ENCODE results near the gene SV2C. TPM values are rescaled to one million over a fixed set of nuclear protein-coding genes. Genes with fewer than 3 reads are reported as not detected.
"Not testable (repeated sequence)": the region's sequence is repeated elsewhere in the genome, so short reads cannot be mapped to it uniquely, and the experiment has no call there.

The SV2C gene
- total RNA-seq, 2 donors from 2014 or later: not detected

- Histone ChIP-seq H3K27me3 (ENCODE audit: control insufficient read depth, insufficient read depth, low read length, poor library complexity, severe bottlenecking) (no peaks in the 10 kb centered on the region), H3K9ac (ENCODE audit: extremely low read depth, low read length, poor library complexity, severe bottlenecking) (no peak overlapping the region), H3K36me3 (ENCODE audit: control insufficient read depth, insufficient read depth, low read length) (no peaks in the 10 kb centered on the region), H3K9me3 (ENCODE audit: control insufficient read depth, low read length) (peaks cover 5% of the 10 kb centered on the region), H3K27ac (ENCODE audit: low read depth, low read length) (no peak overlapping the region), H3K4me1 (ENCODE audit: control insufficient read depth, insufficient read depth, low read length) (peaks cover 3% of the 10 kb centered on the region), H3K4me3 (ENCODE audit: low read length) (no peak overlapping the region)
- TF ChIP-seq CTCF (conservative IDR thresholded peaks at IDR 0.05): no peak
- Mint-ChIP-seq H3K36me3 (ENCODE audit: low read depth) (peaks cover 16% of the 10 kb centered on the region), H3K27ac (no peak overlapping the region), H3K4me3 (no peak overlapping the region), H3K4me1 (peaks cover 17% of the 10 kb centered on the region), H3K9me3 (peaks cover 2% of the 10 kb centered on the region), H3K27me3 (ENCODE audit: insufficient read depth) (no peaks in the 10 kb centered on the region)
- no peak for DNase-seq
- WGBS, 2 experiments (ENCODE audit: insufficient coverage in 1 of 2, insufficient read length in 1 of 2): 85 to 100% methylated on average over 1 to 4 of the region's 4 CpGs
Measured at GRCh38 chr5:76312783-76313182, 229.6 kb downstream of the SV2C start.

GRCh38 chr5:76314643-76315042 lies 231.5 kb downstream of the SV2C start:
- Histone ChIP-seq H3K4me3 (ENCODE audit: low read length) (no peak overlapping the region), H3K27ac (ENCODE audit: low read depth, low read length) (no peak overlapping the region), H3K36me3 (ENCODE audit: control insufficient read depth, insufficient read depth, low read length) (no peaks in the 10 kb centered on the region), H3K9ac (ENCODE audit: extremely low read depth, low read length, poor library complexity, severe bottlenecking) (no peak overlapping the region), H3K9me3 (ENCODE audit: control insufficient read depth, low read length) (peaks cover 7% of the 10 kb centered on the region), H3K4me1 (ENCODE audit: control insufficient read depth, insufficient read depth, low read length) (no peaks in the 10 kb centered on the region), H3K27me3 (ENCODE audit: control insufficient read depth, insufficient read depth, low read length, poor library complexity, severe bottlenecking) (no peaks in the 10 kb centered on the region)
- no peak for TF ChIP-seq CTCF (conservative IDR thresholded peaks at IDR 0.05)
- DNase-seq: no peak
- peaks cover 14% of the 10 kb centered on the region for H3K36me3 Mint-ChIP-seq (ENCODE audit: low read depth)
- H3K9me3 Mint-ChIP-seq: peaks cover 1% of the 10 kb centered on the region
- H3K27ac Mint-ChIP-seq: no peak overlapping the region
- H3K27me3 Mint-ChIP-seq (ENCODE audit: insufficient read depth): peaks cover 1% of the 10 kb centered on the region
- 86 to 100% methylated on average over 1 to 2 of the region's 2 CpGs for WGBS, 2 experiments (ENCODE audit: insufficient coverage in 1 of 2, insufficient read length in 1 of 2)
- peaks cover 13% of the 10 kb centered on the region for H3K4me1 Mint-ChIP-seq
- no peak overlapping the region for H3K4me3 Mint-ChIP-seq

DNA sequence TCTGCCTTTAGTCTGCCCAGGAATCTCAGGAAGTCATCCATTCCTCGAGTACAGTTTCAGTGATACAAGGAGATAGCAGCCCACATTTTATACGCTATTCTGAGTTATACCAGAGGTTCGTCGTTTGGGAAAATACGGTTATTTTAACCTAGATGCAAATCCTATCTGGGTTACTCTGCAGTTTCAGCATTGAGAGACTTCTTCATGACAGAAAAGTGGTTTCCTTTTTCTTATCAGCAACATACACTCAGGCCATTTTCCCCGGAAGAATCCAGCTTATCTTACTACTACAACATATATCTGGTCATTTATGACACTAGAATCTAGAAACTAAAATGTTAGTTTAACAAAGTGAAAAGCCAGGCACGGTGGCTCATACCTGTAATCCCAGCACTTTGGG lies 236.5 kb downstream of the SV2C start:
- peaks cover 11% of the 10 kb centered on the region for H3K36me3 Mint-ChIP-seq (ENCODE audit: low read depth)

DNA sequence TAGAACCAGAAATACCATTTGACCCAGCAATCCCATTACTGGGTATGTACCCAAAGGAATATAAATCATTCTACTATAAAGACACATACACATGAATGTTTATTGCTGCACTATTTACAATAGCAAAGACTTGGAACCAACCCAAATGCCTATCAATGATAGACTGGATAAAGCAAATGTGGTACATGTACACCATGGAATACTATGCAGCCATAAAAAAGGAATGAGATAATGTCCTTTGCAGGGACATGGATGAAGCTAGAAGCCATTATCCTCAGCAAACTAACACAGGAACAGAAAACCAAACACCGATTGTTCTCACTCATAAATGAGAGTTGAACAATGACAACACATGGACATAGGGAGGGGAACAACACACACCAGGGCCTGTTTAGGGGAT lies 240.3 kb downstream of the SV2C start:
- not testable (repeated sequence) for H3K27ac Mint-ChIP-seq; H3K36me3 ChIP-seq (ENCODE audit: control insufficient read depth, insufficient read depth, low read length); H3K27me3 Mint-ChIP-seq (ENCODE audit: insufficient read depth); H3K4me3 Mint-ChIP-seq; H3K27ac ChIP-seq (ENCODE audit: low read depth, low read length); H3K4me3 ChIP-seq (ENCODE audit: low read length); H3K9me3 ChIP-seq (ENCODE audit: control insufficient read depth, low read length); H3K9ac ChIP-seq (ENCODE audit: extremely low read depth, low read length, poor library complexity, severe bottlenecking); H3K27me3 ChIP-seq (ENCODE audit: control insufficient read depth, insufficient read depth, low read length, poor library complexity, severe bottlenecking); DNase-seq
- H3K36me3 Mint-ChIP-seq (ENCODE audit: low read depth): peaks cover 11% of the 10 kb centered on the region
- H3K9me3 Mint-ChIP-seq: peaks cover 19% of the 10 kb centered on the region
- peaks cover 37% of the 10 kb centered on the region for H3K4me1 Mint-ChIP-seq
- peaks cover 23% of the 10 kb centered on the region for H3K4me1 ChIP-seq (ENCODE audit: control insufficient read depth, insufficient read depth, low read length)
- no CpG with 5 or more reads among the region's 1 CpG for WGBS, 2 experiments (ENCODE audit: insufficient coverage in 1 of 2, insufficient read length in 1 of 2)

More for the DNA sequence above, 236.5 kb downstream of the SV2C start:
- Histone ChIP-seq H3K4me1 (ENCODE audit: control insufficient read depth, insufficient read depth, low read length) (no peaks in the 10 kb centered on the region), H3K27ac (ENCODE audit: low read depth, low read length) (no peak overlapping the region), H3K9ac (ENCODE audit: extremely low read depth, low read length, poor library complexity, severe bottlenecking) (no peak overlapping the region), H3K36me3 (ENCODE audit: control insufficient read depth, insufficient read depth, low read length) (no peaks in the 10 kb centered on the region), H3K9me3 (ENCODE audit: control insufficient read depth, low read length) (peaks cover 7% of the 10 kb centered on the region), H3K4me3 (ENCODE audit: low read length) (no peak overlapping the region), H3K27me3 (ENCODE audit: control insufficient read depth, insufficient read depth, low read length, poor library complexity, severe bottlenecking) (no peaks in the 10 kb centered on the region)
- Mint-ChIP-seq H3K4me3 (no peak overlapping the region), H3K9me3 (peaks cover 21% of the 10 kb centered on the region), H3K27ac (no peak overlapping the region), H3K4me1 (peaks cover 13% of the 10 kb centered on the region), H3K27me3 (ENCODE audit: insufficient read depth) (peaks cover 4% of the 10 kb centered on the region)
- TF ChIP-seq CTCF (conservative IDR thresholded peaks at IDR 0.05): no peak
- 91 to 93% methylated on average over 7 of the region's 7 CpGs for WGBS, 2 experiments (ENCODE audit: insufficient coverage in 1 of 2, insufficient read length in 1 of 2)
- no peak for DNase-seq

Data from endodermal cell (in vitro differentiated cells).